SU-DHL-6 (cell line): ENCODE measurements around the gene BOLL.

Experiments
- H2AFZ ChIP-seq: fragments of 200-600 bp; sonication (generic); 2 replicates; pipeline ENCODE4 v1.6.1; 2014; ENCODE audit warnings: low read depth, mild to moderate bottlenecking, moderate library complexity, mixed read lengths, antibody characterized with exemption, low read length; ENCODE audit not compliant: severe bottlenecking
- H3F3A ChIP-seq: fragments of 200-600 bp; shearing (Covaris generic); 2 replicates; pipeline ENCODE4 v1.6.0; 2016; ENCODE audit warnings: antibody characterized with exemption, mild to moderate bottlenecking; ENCODE audit not compliant: insufficient read depth
- H3K27ac ChIP-seq: fragments of 200-600 bp; sonication (generic); 2 replicates; pipeline ENCODE4 v1.5.1; 2016; ENCODE audit warnings: low read depth, mild to moderate bottlenecking, low read length, moderate library complexity, mixed read lengths
- H3K27me3 ChIP-seq: fragments of 200-600 bp; sonication (generic), shearing (Covaris generic); 2 replicates; pipeline ENCODE4 v1.6.0; 2014; ENCODE audit warnings: mild to moderate bottlenecking, low read length
- H3K36me3 ChIP-seq: fragments of 200-600 bp; sonication (generic); 2 replicates; pipeline ENCODE4 v1.6.1; 2014; ENCODE audit warnings: mild to moderate bottlenecking, low read length, mixed read lengths
- H3K4me2 ChIP-seq: fragments of 300-600, 200-600 bp; shearing (Covaris generic), sonication (generic); 2 replicates; pipeline ENCODE4 v1.6.0; 2014; ENCODE audit warnings: low read length, low read depth, mild to moderate bottlenecking; ENCODE audit not compliant: poor library complexity, severe bottlenecking
- H3K4me3 ChIP-seq: fragments of 200-600 bp; sonication (generic); 2 replicates; pipeline ENCODE4 v1.5.1; 2014; ENCODE audit warnings: antibody characterized with exemption, low read length, mild to moderate bottlenecking, mixed read lengths; ENCODE audit not compliant: insufficient read depth, poor library complexity, severe bottlenecking
- H3K79me2 ChIP-seq: fragments of 200-600 bp; sonication (generic); 2 replicates; pipeline ENCODE4 v1.6.1; 2014; ENCODE audit warnings: mild to moderate bottlenecking, low read length, moderate library complexity; ENCODE audit not compliant: insufficient read depth
- H3K9ac ChIP-seq: fragments of 200-600 bp; sonication (generic); 2 replicates; pipeline ENCODE4 v1.7.0; 2014; ENCODE audit warnings: mild to moderate bottlenecking, low read length
- H3K9me2 ChIP-seq: fragments of 200-600 bp; sonication (generic); replicated peaks from 2 replicates; pipeline ENCODE4 v1.6.1; 2014; ENCODE audit warnings: low read length; ENCODE audit not compliant: insufficient read depth
- H3K9me3 ChIP-seq: fragments of 200-600 bp; sonication (generic); 2 replicates; pipeline ENCODE4 v1.6.1; 2014; ENCODE audit warnings: low read length, mixed read lengths; ENCODE audit not compliant: insufficient read depth
- H4K20me1 ChIP-seq: fragments of 200-600 bp; sonication (generic); 2 replicates; pipeline ENCODE4 v1.6.1; 2014; ENCODE audit warnings: low read depth, mild to moderate bottlenecking, antibody characterized with exemption, low read length, moderate library complexity, mixed read lengths
- EZH2phosphoT487 ChIP-seq: fragments of 200-600 bp; sonication (generic), shearing (Covaris generic); conservative IDR thresholded peaks from 2 replicates; pipeline ENCODE4 v1.6.1; 2018; ENCODE audit warnings: mild to moderate bottlenecking, antibody characterized with exemption, low read length, moderate library complexity, mixed read lengths
- TF ChIP-seq, protein P1 (sequence below): fragments of 200-600 bp; sonication (generic); IDR thresholded peaks from one replicate; pipeline ENCODE4 v1.5.1; 2017; ENCODE audit warnings: antibody characterized with exemption, mild to moderate bottlenecking, low read length, moderate library complexity; ENCODE audit not compliant: insufficient read depth, poor library complexity, severe bottlenecking

The BOLL gene

DNA sequence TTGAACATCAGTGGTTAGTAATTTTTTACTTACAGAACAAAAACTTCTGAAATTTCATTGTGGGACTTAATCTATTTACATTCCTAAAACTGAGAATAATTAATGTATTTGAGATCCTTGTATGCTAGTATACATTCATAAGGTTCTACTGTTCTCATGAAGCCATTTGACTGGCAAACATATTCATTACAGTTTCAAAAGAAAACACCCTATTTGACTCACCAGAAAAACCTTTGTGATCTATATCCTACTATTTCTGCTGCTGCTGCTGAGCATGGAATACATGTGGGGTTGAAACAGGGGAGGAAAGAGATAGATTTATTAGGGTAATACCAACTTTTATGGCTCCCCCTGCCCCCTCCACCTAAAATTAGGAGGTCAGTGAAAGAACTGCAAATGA lies 58.1 kb downstream of the BOLL start:
- Histone ChIP-seq H3K36me3 (no peaks in the 10 kb centered on the region), H3K79me2 (no peaks in the 10 kb centered on the region), H3K27me3 (no peaks in the 10 kb centered on the region), H3K9ac (no peak overlapping the region), H2AFZ (no peak overlapping the region), H3F3A (no peaks in the 10 kb centered on the region), H4K20me1 (no peaks in the 10 kb centered on the region; the same call in 1 of the 2 replicates), H3K27ac (no peak overlapping the region), H3K4me2 (no peak overlapping the region), H3K4me3 (no peak overlapping the region), H3K9me3 (no peaks in the 10 kb centered on the region), H3K9me2 (no peaks in the 10 kb centered on the region)
- TF ChIP-seq EZH2phosphoT487 = no peak
- TF ChIP-seq, protein P1, sequence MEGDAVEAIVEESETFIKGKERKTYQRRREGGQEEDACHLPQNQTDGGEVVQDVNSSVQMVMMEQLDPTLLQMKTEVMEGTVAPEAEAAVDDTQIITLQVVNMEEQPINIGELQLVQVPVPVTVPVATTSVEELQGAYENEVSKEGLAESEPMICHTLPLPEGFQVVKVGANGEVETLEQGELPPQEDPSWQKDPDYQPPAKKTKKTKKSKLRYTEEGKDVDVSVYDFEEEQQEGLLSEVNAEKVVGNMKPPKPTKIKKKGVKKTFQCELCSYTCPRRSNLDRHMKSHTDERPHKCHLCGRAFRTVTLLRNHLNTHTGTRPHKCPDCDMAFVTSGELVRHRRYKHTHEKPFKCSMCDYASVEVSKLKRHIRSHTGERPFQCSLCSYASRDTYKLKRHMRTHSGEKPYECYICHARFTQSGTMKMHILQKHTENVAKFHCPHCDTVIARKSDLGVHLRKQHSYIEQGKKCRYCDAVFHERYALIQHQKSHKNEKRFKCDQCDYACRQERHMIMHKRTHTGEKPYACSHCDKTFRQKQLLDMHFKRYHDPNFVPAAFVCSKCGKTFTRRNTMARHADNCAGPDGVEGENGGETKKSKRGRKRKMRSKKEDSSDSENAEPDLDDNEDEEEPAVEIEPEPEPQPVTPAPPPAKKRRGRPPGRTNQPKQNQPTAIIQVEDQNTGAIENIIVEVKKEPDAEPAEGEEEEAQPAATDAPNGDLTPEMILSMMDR = no peak

DNA sequence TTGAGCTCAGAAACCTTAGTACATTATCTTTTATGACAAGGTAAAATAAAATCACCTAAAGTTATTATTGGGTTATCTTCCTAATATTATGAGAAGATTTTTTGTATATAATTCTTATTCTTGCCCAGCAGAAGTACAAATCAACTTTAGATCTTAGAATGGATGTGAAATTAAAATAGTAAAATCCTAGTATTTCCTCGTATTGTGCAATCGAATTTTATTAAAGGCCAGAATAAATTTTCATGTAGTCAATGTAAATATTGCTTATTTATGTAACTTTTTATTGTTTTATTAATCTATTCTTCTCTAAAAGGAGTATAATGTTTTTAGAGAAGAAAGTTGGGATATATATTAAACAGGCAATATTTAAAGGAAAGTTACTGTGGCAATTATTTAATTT lies 67.3 kb downstream of the BOLL start:
- Histone ChIP-seq H3K36me3 (peaks cover 16% of the 10 kb centered on the region; the same call in 1 of the 2 replicates), H3K27me3 (no peaks in the 10 kb centered on the region), H3K4me3 (no peak overlapping the region), H3K9ac (no peak overlapping the region), H4K20me1 (peaks cover 4% of the 10 kb centered on the region; the same call in 1 of the 2 replicates), H3K4me2 (no peak overlapping the region), H3F3A (no peaks in the 10 kb centered on the region; the same call in 1 of the 2 replicates), H2AFZ (no peak overlapping the region), H3K27ac (no peak overlapping the region), H3K9me3 (no peaks in the 10 kb centered on the region), H3K79me2 (peaks cover 24% of the 10 kb centered on the region), H3K9me2 (no peaks in the 10 kb centered on the region)
- TF ChIP-seq, protein P1 = no peak
- no peak for TF ChIP-seq EZH2phosphoT487

DNA sequence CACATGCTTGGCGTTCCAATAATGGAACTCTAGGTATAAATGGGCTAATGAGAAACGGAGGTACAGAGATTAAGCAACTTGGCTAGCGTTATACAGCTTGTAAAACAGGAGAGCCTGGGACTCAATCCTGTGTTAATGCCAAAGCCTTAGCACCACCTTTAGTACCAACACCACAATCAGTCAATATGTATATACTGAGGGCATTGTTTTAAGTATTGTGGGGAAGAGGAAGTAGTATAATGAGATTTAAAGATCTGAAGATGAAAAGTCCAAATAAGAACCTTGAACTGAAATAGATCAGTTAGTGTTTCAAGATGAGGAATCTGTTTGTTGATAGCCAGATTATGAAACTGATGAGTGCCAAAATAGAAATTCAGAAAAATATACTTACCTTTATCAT lies 71.8 kb downstream of the BOLL start:
- Histone ChIP-seq H3K9me3 (no peaks in the 10 kb centered on the region), H3K9me2 (no peaks in the 10 kb centered on the region), H3F3A (no peaks in the 10 kb centered on the region), H3K4me3 (no peak overlapping the region), H4K20me1 (peaks cover 17% of the 10 kb centered on the region), H3K27me3 (no peaks in the 10 kb centered on the region), H3K27ac (no peak overlapping the region), H3K79me2 (peaks cover 66% of the 10 kb centered on the region), H3K9ac (no peak overlapping the region), H3K4me2 (no peak overlapping the region), H3K36me3 (peaks cover 35% of the 10 kb centered on the region), H2AFZ (no peak overlapping the region)
- TF ChIP-seq, protein P1 = no peak
- TF ChIP-seq EZH2phosphoT487 = no peak
